Nephron (organoid): ENCODE results near the gene ZNF808.
"Not testable (repeated sequence)": the region's sequence is repeated elsewhere in the genome, so short reads cannot be mapped to it uniquely, and the experiment has no call there.

ENCODE experiments used
- H3K27ac Mint-ChIP-seq, 3 experiments: 2 replicates each; pipeline ENCODE4 v1.8.0; 2020; ENCODE audit warnings: mixed read lengths in 3 of 3, mild to moderate bottlenecking in 2 of 3, moderate library complexity in 1 of 3
- H3K27me3 Mint-ChIP-seq: 2 replicates; pipeline ENCODE4 v1.8.0; 2021; ENCODE audit warnings: low read depth, mild to moderate bottlenecking, moderate library complexity, mixed read lengths
- H3K36me3 Mint-ChIP-seq: 2 replicates; pipeline ENCODE4 v1.8.0; 2020; ENCODE audit warnings: low read depth, mixed read lengths
- H3K4me1 Mint-ChIP-seq: 2 replicates; pipeline ENCODE4 v1.8.0; 2020; ENCODE audit warnings: mixed read lengths
- H3K4me3 Mint-ChIP-seq, 3 experiments: 2 replicates each; pipeline ENCODE4 v1.8.0; 2020; ENCODE audit warnings: mild to moderate bottlenecking in 3 of 3, mixed read lengths in 3 of 3, moderate library complexity in 2 of 3
- H3K9me3 Mint-ChIP-seq: 2 replicates; pipeline ENCODE4 v1.8.0; 2020; ENCODE audit warnings: mixed read lengths
- TF ChIP-seq, protein P1 (sequence below), 3 experiments: fragments of 200-600 bp; sonication (generic); IDR thresholded peaks; one replicate each; pipeline ENCODE4 v1.5.0; 2021; ENCODE audit warnings: antibody characterized with exemption in 3 of 3; ENCODE audit not compliant: unreplicated experiment in 3 of 3

The ZNF808 gene

GRCh38 chr19:52567921-52568320 is 40.5 kb downstream of the ZNF808 start:
- Mint-ChIP-seq H3K27me3 (no peaks in the 10 kb centered on the region), H3K36me3 (peaks cover 52% of the 10 kb centered on the region), H3K9me3 (peaks cover 6% of the 10 kb centered on the region), H3K4me1 (peaks cover 20% of the 10 kb centered on the region), H3K27ac (no peak overlapping the region), H3K4me3 (peak overlapping the region in 1 of 3 experiments; percentile 23)
- TF ChIP-seq, protein P1, sequence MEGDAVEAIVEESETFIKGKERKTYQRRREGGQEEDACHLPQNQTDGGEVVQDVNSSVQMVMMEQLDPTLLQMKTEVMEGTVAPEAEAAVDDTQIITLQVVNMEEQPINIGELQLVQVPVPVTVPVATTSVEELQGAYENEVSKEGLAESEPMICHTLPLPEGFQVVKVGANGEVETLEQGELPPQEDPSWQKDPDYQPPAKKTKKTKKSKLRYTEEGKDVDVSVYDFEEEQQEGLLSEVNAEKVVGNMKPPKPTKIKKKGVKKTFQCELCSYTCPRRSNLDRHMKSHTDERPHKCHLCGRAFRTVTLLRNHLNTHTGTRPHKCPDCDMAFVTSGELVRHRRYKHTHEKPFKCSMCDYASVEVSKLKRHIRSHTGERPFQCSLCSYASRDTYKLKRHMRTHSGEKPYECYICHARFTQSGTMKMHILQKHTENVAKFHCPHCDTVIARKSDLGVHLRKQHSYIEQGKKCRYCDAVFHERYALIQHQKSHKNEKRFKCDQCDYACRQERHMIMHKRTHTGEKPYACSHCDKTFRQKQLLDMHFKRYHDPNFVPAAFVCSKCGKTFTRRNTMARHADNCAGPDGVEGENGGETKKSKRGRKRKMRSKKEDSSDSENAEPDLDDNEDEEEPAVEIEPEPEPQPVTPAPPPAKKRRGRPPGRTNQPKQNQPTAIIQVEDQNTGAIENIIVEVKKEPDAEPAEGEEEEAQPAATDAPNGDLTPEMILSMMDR (IDR thresholded peaks at IDR 0.05; ENCODE audit: unreplicated experiment in 3 of 3) = no peak

- Mint-ChIP-seq H3K27ac (peak overlapping the region; percentile 84 to 92 (median 88)), H3K4me3 (peak overlapping the region; percentile 90 to 95 (median 92))
- H3K9me3 Mint-ChIP-seq = not testable (repeated sequence)
Measured at GRCh38 chr19:52569638-52569999, 42.2 kb downstream of the ZNF808 start.

DNA sequence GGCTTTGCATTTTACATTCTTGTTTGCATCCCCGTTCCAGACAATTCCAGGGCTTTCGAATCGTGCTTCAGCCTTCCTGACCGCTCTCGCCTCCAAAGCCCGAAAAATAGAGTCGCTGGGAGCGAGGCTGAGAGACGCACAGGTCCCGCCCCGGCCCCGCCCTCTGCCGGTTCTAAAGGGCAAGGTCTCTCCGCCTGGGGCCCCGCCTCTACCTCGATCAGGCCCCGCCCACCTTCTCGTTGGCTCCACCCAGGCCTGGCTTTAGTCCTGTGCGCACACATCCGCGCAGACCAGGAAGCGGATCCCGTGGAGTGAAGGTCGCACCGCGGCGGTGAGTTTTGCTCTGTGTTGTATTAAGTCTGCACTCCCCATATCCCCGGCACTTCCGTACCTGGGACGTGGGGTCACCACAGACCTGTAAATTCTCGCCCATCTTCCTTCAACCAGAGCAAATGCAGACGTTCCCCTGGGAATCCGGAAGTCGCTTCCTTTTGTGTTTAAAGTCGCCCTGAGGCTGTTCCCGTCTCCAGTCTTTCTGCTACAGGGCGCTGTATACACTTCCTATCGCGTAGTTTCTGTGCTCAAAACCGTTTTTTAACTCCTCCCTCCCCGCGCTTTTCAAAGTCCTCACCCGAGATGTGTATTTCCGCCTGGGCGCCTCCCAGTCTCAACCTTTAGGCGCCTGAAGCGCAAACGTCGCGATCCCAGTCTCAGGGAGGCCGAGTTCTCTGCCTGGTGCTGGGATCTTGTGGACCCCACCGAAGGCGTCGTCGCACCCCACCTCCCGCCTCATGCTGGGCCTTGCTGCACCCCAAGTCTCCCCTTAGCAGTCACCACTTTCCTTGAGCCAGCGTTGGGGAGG is 42.8 kb downstream of the ZNF808 start, which contains the start of gene ZNF701:
Gene ZNF701 (plus strand): TSS at position 288 of the 862 bp plus-strand sequence. CDS start 3,861 bp downstream, outside the sequence.
- H3K4me1 Mint-ChIP-seq = peaks cover 20% of the 10 kb centered on the region
- peaks cover 5% of the 10 kb centered on the region for H3K9me3 Mint-ChIP-seq
- peak within 1 kb of the TSS; percentile 90 to 95 (median 92) for H3K4me3 Mint-ChIP-seq
- peaks cover 49% of the 10 kb centered on the region for H3K36me3 Mint-ChIP-seq
- TF ChIP-seq, protein P1 (IDR thresholded peaks at IDR 0.05; ENCODE audit: unreplicated experiment in 3 of 3) = peak in 1 of 3 experiments; percentile 42
- no peaks in the 10 kb centered on the region for H3K27me3 Mint-ChIP-seq
- H3K27ac Mint-ChIP-seq = peak within 1 kb of the TSS; percentile 84 to 92 (median 88)

More at GRCh38 chr19:52569638-52569999, 42.2 kb downstream of the ZNF808 start:
- H3K4me1 Mint-ChIP-seq = peaks cover 20% of the 10 kb centered on the region
- peaks cover 47% of the 10 kb centered on the region for H3K36me3 Mint-ChIP-seq
- not testable (repeated sequence) for H3K27me3 Mint-ChIP-seq

DNA sequence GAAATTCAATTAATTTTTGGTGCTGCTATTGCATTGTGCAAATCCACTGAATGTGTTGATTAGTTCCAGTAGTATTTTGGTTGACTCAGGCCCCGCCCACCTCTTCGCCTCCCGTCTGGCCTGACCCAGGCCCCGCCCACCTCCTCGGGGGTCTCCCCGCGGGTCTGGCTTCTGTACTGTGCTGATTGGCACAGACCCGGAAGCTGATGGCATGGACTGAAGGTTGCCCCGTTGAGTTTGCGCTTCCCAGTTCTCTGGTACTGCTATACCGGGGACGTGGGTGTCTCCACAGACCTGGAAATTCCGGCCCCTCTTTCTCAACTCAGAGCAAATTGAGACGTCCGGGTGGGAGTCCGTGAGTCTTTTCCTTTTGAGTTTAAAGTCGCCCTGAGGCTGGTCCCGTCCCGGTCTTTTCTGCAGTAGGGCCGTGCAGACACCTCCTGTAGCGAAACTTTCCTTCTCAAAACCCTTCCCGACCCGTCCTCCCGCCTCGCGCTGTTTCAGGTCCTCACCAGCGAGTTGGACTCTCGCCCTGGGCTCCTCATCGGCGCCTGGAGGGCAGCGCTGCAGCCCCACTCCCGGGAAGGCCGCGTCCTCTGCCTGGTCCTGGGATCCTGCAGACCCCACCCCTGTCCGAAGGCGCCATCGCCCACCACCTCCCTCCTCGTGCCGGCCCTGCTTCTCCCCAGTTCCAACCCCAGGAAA is 57.4 kb downstream of the ZNF808 start:
- Mint-ChIP-seq H3K36me3 (peaks cover 86% of the 10 kb centered on the region), H3K4me3 (no peak overlapping the region), H3K27ac (no peak overlapping the region), H3K4me1 (no peaks in the 10 kb centered on the region), H3K9me3 (peaks cover 14% of the 10 kb centered on the region), H3K27me3 (no peaks in the 10 kb centered on the region)
- TF ChIP-seq, protein P1 (IDR thresholded peaks at IDR 0.05; ENCODE audit: unreplicated experiment in 3 of 3) = no peak

- Mint-ChIP-seq H3K27me3 (no peaks in the 10 kb centered on the region), H3K4me3 (no peak overlapping the region), H3K27ac (no peak overlapping the region), H3K36me3 (peaks cover 86% of the 10 kb centered on the region), H3K9me3 (peaks cover 14% of the 10 kb centered on the region), H3K4me1 (no peaks in the 10 kb centered on the region)
- TF ChIP-seq, protein P1 (IDR thresholded peaks at IDR 0.05; ENCODE audit: unreplicated experiment in 3 of 3) = no peak
Measured at GRCh38 chr19:52585604-52586003, 58.1 kb downstream of the ZNF808 start.

DNA sequence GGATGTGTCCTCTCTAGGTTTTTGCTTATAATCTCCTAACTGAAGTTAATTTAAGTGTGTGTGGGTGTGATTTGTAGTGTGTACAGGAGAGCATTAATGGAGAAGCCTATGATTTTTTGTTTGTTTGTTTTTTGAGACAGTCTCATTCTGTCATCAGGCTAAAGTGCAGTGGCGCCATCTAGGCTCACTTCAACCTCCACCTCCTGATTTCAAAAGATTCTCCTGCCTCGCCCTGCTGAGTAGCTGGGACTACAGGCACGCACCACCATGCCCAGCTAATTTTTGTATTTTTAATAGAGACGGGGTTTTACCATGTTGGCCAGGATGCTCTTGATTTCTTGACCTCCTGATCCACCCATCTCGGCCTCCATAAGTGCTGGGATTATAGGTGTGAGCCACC is 63.3 kb downstream of the ZNF808 start:
- Mint-ChIP-seq H3K9me3 (no peaks in the 10 kb centered on the region), H3K27ac (no peak overlapping the region), H3K4me1 (no peaks in the 10 kb centered on the region), H3K36me3 (peaks cover 67% of the 10 kb centered on the region), H3K27me3 (no peaks in the 10 kb centered on the region), H3K4me3 (no peak overlapping the region)
- TF ChIP-seq, protein P1 (IDR thresholded peaks at IDR 0.05; ENCODE audit: unreplicated experiment in 3 of 3) = no peak
